NCI-H2196 treated with DMSO at 0.1 percent for 48 hours (cell line): ENCODE measurements around the gene DET1.
A peak's percentile ranks its signal among the peaks of the same experiment; 100 is the strongest.
"Not testable (repeated sequence)": the region's sequence is repeated elsewhere in the genome, so short reads cannot be mapped to it uniquely, and the experiment has no call there.

ENCODE experiments used
- DNase-seq: peaks from one replicate; lab custom pipeline; 2025; ENCODE audit not compliant: unreplicated experiment; lab: John Stamatoyannopoulos, UW

DET1 gene

DNA sequence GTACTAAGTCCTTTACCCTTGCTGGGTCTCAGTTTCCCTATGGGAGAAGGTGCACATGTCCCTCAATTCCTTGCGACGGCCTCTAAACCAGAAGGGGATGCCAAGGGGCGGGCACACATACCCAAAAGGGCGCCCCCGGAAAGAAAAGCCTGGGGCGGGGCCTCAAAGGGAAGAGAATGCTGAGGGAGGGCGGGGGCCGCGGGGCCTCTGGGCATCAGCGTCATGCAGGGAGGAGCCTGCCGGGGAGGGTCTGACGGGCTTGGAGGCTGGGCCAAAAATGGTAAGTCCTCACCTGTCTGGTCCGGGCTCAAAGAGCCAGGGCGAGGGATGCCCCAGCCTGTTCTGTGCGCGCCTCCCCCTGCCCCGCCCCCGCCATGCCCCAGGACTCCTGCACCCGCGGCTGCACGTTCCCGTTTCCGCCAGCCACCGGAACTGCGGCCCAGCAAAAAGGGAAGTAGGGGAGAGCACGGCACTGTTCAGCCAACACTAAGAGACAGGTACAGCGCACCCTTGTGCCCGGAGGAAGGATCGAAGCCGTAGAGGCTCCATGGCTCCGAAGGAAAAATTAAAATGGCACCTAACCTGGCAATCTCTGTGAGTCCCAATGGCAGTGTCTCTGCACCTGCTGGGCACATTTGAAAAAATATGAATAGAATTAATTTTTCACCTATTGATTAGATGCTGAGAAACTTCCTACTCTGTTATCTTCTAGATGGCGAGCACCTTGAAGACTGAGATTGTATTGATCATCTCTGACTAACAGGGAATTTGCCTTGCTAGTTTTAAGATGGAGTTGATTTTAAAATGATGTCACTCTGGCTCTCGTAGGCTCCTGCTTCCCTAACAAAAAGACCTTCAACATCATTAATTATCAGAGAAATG is at the start of gene DET1:
TSS of gene DET1 (minus strand) at position 434 of the 882 bp plus-strand sequence. CDS start 14,976 bp downstream, outside the sequence.
- DNase-seq = peak; percentile 94

DNA sequence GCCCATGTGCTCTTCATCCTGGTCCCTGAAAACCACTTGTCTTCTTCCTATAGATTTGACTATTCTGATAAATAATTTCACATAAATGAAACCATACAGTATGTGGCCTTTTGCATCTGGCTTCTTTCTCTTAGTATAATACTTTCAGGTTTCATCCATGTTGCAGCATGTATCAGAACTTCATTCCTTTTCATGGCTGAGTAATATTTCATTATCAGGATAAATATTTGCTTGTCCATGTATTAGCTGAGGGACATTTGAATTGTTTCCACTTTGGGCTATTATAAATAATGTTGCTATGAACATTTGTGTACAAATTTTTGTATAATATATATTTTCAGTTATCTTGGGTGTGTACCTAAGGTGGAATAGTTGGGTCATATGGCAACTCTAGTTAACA is 44.9 kb upstream of the DET1 start:
- DNase-seq = no peak

- no peak for DNase-seq
These were observed 44.3 kb upstream of the DET1 start for GRCh38 chr15:88590759-88591158.

DNA sequence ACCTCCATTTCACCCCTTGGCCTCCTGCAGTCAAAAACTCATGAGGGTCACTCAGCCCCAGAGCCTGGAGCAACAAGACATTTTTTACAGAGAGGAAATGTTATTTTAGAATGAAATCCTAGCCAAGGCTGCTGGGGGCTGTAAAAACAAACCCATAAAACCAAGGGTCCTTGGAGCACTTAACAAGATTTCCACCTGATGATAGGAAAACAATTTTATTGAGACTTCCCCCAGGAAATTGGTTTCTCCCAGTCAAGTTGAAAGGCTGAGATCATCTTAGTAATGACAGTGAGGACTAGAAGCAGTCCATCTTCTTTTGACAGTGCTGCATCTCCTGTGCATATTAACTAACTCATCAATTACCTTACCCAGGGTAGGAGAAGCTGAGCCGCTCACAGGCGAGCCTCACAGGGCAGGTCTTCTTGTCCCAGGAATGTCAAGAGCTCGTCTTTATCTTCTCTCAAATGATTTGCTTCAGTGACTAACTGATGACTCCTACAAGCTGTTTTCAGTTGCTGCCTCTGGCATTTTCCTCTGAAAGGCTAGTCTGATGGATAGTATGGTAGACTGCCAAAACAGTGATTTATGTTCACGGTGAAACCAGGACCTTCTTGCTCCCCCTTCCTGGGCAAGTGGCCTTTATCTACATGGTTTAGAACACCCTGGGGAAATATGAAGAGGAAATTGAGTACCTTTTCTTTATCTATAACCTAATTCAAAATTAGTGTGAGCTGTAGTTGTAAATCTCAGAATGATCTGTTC is 40.1 kb upstream of the DET1 start:
- DNase-seq = no peak

DNA sequence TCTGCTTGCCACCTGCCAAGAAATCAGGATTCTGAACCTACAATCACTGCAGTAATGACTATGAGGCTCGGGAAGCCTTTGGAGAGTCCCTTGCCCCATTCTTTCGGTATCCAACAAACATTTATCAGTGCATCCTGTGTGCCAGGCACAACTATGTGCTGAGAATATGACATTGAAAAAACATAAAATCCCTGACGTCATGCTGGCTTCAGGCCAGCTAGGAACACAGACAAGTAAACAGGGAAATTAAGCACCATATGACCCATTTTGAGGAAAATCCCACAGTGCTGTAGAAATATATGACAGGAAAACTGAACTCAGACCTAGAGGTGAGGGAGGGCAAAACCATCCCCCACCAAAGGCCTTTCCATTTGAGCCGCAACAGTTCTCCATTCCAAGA is 34.1 kb upstream of the DET1 start:
- no peak for DNase-seq

- DNase-seq = no peak
These were observed 32.8 kb upstream of the DET1 start for GRCh38 chr15:88579322-88579721.

- DNase-seq = no peak
These were observed 28.2 kb upstream of the DET1 start for GRCh38 chr15:88574655-88575054.

- DNase-seq = no peak
These were observed 27.6 kb upstream of the DET1 start for GRCh38 chr15:88574077-88574476.

GRCh38 chr15:88571852-88572259 is 25.4 kb upstream of the DET1 start:
- DNase-seq = no peak

DNA sequence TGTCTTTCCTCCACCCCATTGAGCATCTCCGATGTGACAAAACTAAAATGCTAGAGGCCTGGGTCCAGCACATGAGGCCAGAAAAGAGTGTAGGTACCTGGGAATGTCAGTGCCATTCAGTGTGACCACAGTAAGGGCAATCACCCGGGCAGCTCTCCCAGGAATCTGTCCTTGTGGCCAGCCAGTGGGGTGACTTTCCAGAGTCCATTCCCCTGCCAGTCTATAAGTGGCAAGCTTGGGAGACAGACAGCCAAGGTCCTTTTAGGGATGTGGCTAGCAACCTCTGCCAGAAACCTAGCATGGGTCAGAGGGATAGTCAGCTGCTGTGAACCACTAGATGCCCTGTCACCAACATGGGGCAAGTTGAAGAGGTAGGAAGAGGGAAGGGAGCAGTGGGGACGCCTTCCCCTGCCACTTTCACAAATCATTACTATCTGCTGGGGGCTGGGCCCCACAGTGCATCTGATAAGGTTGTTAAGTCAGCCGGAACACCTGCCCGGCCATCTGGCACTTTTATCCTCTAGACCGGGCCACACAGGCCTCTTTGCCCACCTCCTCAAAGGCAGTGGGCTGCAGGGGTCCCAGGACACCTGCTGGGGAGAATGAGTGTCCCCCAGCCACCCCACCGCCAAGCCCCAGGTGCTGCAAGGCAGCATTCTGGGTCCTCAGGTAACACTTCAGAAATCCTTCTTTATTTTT is 24.8 kb upstream of the DET1 start:
- DNase-seq = no peak

GRCh38 chr15:88568589-88568988 is 22.1 kb upstream of the DET1 start:
- no peak for DNase-seq

- DNase-seq = no peak
These were observed 18.3 kb upstream of the DET1 start for GRCh38 chr15:88564741-88565140.

- DNase-seq = no peak
These were observed 17.2 kb upstream of the DET1 start for GRCh38 chr15:88563638-88564037.

DNA sequence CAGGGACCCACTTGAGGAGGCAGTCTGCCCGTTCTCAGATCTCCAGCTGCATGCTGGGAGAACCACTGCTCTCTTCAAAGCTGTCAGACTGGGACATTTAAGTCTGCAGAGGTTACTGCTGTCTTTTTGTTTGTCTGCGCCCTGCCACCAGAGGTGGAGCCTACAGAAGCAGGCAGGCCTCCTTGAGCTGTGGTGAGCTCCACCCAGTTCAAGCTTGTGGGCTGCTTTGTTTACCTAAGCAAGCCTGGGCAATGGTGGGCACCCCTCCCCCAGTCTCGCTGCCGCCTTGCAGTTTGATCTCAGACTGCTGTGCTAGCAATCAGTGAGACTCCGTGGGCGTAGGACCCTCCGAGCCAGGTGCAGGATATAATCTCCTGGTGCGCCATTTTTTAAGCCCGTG is 13.1 kb upstream of the DET1 start:
- not testable (repeated sequence) for DNase-seq

DNA sequence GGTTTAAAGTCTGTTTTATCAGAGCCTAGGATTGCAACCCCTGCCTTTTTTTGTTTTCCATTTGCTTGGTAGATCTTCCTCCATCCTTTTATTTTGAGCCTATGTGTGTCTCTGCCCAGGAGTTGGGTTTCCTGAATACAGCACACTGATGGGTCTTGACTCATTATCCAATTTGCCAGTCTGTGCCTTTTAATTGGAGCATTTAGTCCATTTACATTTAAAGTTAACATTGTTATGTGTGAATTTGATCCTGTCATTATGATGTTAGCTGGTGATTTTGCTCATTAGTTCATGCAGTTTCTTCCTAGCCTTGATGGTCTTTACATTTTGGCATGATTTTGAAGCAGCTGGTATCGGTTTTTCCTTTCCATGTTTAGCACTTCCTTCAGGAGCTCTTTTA is 11.5 kb upstream of the DET1 start:
- DNase-seq = not testable (repeated sequence)

DNA sequence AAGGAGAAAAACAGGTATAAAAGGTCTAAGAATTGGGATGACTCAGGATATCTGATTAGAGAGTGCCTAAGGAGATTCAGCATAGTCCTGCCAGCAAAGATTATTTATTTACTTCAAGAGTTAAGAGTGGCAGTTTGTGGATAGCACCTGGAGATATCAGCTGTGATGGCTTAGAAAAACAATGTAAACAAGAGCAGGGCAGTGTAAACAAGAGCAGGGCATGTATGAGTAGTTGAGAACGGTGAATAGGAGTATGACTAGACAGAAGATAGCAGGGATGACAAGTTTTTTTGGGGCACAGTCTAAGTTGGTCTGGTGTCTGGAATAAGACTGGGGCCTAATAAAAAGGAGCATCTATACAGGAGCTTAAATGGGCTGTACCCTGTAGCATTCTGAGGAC is 1.5 kb upstream of the DET1 start:
- DNase-seq = not testable (repeated sequence)

- DNase-seq = not testable (repeated sequence)
These were observed 768 bp downstream of the DET1 start for GRCh38 chr15:88545578-88546247.

GRCh38 chr15:88543065-88543776 is 3.3 kb downstream of the DET1 start:
- DNase-seq = no peak

GRCh38 chr15:88542342-88542733 is 4.1 kb downstream of the DET1 start:
- no peak for DNase-seq

- no peak for DNase-seq
These were observed 4.7 kb downstream of the DET1 start for GRCh38 chr15:88541709-88542341.
